Fibroblast of the conjunctiva (primary cell): ENCODE results near the gene ZNF710.

ENCODE experiments used
- DNase-seq: peaks from one replicate; pipeline ENCODE4 v3.0.0-alpha.2; 2010; ENCODE audit warnings: low read depth

The ZNF710 gene

DNA sequence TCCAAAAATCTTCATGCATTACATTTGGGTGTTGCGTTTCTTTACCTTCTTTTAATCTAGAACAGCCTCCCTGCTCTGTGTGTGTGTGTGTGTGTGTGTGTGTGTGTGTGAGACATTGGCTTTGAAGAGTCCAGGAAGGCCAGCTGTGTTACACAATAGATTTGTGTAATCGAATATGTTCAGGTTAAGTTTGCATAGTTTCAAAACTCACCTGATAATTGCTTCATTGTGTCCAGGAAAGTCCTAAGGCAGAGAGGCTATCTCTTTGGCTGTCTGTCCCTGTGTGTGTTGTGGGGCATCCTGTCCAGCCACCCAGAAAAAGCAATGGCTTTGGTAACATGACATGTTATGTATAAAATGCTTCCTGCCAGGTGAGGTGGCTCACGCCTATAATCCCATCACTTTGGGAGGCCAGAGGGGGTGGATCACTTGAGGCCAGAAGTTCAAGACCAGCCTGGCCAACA, 37.5 kb downstream of the ZNF710 start:
- no peak for DNase-seq

DNA sequence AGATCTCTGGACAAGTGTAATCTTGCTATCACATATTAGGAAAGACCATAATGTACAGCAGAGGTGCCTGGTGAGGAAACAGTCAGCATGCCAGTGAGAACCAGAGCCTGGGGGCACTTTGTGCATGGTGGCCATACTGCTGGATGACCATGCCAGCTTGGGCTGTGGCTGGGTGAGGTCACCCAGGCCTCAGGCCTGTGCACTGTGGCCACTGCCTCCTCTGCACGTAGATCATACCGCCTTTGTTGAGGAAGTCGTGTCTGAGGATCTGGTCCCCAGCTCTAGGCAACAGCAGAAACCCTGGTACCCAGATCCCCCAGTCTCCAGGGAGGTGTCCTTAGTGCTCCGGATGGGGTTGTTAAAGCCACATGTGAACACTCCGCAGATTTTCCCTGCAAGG, 38.9 kb downstream of the ZNF710 start:
- no peak for DNase-seq

DNA sequence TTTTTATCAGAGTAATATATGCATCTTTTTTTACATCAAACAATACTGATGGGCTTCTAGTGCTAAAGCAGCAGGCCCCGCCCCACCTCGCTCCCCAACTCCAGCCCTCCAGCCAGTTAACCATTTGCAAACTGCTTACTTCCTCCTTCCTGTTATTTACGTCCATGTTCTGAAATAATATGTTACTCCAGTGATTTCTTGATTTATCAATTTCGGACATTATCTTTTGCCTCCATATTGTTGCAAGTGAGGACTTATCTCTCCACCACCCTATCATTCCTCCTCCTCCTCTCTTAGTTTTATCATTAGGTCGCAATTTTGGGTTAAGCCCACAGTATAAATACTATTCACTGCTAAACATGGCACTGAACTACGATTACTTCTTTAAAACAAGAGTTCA, 39.5 kb downstream of the ZNF710 start:
- no peak for DNase-seq

DNA sequence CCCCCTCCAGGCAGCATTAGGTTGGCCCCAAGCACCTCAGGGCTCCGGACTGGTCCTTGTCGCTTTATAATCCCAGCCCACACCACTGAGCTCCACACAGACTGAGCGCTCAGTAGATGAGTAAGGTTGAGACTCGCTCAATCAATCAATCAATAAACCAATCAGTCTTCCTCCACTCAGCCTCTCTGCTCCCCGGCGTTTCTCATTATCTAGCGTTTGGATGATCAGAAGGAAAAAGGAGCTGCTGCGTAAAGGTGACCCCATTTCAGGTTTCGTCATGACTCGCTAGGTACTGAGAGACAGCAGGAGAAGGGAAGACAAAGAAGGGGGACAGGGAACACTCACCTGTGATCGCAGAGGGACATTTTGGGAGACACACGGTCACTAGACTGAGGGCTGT, 41.2 kb downstream of the ZNF710 start:
- no peak for DNase-seq

DNA sequence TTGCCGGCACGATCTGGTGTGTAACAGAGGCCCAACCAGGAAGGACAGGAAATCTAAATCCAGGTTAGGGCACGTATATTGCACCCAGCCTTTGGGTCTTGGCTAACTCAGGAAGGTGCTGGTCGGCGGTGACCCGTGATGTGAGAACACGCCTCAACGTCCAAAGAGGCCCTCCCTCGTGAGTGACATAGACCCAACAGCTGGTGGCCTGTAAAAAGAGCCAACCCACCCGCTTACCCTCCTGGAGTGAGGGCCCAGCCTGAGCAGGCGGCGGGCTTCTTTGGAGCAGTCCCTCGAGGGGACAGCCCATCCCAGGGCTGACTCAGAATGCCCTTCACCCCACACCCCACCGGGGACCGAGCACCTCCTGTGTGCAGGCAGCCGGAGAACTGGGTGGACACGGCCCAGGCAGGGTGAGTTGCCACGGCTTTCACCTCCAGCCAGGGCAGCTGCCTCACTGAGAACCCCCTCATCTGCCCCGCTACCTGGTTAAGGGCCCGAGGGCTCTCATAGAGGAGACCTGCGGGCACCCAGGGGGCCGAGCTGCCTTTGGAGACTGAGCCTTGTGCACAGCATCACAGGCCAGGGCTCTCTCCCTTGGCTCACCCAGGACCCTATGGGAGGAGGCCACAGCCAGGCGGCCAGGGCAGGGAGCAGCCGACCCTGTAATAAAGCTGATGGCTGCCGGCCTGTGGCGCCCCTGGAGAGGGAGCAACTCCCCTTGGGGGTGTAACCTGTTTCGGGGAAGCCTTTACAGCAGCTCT, 41.8 kb downstream of the ZNF710 start:
- no peak for DNase-seq

DNA sequence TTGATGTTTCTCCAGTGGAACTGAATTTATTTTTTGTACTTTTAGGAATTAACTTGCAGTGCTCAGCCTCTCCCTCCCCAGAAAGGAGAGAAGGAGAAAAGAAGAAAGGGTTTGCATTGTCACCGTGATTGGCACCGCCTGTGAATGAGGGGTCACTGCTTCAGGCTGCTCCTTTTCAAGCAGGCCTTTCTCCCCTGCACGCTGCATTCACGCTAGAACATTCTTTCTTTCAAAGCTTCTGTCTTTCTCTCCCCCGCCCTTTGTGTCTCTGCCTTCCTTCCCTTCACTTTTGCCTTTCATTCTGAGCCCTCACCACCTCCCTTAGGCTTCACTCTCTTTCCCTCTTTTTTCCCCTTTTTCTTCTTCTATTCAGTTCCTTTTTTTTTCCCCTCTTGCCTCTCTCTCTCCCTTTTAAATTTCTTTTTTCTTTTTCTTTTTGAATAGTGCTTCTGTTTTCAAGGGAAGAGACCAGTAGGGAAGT, 42.4 kb downstream of the ZNF710 start:
- DNase-seq, result no peak

DNA sequence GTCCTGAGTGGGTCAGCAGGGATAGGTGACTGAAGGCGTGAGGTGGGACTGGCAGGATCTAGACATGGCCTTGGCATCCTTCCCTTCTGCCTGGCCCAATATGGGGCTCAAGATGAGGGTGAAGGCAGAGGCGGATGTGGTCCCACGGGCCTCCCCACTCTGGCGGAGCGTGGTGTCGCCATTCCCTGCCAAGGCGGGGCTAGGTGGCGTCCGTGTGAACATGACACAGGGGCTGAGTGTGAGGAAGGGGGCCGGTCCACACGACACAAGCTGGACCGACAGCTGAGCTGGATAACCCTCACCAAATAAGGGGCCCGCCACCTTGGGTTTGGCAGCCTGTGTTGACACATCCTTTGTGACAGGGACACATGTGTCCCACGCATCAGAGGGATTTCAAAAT, 43.1 kb downstream of the ZNF710 start:
- DNase-seq, result no peak

DNA sequence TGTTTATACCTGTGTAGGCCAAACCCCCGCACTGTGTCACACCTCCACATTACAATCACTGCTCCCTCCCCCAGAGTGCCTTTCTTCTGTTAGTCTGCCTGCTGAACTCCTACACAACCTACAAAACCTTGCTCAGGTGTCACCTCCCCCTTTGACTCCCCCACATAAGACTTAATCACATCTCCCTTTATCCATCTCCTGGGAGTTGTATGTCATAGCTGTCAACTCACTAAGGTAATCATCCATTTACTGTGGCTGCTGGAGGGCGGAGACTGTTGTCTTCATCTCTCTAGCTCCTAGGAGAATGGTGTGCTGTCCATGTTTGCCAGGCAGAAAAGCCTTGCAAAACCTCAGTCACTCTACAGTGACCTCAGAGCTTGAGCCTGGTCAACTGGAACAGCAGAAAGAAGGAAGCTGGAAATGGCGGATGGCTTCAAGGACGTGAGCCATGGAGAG, 43.8 kb downstream of the ZNF710 start:
- no peak for DNase-seq

DNA sequence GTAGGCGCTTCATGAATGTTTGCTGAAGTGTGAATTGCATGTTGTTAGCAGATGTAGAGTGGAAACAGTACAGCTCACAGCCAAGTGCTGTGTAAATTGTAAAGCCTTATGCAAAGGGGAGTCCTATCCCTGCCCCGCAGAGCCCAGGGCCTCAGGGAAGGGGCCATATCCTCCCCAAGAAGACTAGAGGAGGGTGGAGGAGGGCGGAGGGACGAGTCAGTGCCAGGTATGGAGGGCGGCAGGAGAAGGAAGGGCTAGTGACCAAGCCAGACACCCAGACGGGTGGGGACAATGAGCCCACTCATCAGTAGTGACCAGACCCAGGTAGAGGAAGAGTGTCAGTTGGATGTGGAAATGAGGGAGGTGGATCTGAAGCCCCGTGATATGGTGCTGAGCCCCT, 45.2 kb downstream of the ZNF710 start:
- no peak for DNase-seq

DNA sequence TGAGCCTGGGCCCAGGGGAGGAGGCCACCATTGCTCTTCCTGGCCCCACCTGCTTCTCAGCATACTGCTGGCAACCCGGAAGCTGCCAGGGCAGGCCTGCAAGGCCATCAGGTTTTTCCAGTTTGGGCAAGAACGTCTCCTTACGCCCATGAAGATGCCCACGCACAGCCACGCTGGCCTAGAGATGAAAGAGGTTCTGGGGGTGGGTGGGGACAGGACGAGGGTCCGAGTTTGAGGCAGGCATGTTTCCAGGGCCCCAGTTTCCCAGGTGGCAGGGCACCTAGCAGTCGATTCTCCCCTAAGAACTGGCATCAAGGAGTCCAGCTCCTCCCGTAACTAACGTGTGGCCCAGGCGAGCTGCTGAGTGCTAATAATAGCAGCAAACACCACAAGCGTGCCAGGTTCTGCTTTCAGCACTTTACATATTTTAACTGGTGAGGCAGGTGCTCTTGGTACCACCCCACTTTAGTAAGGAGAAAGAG, 45.8 kb downstream of the ZNF710 start:
- DNase-seq, result no peak

DNA sequence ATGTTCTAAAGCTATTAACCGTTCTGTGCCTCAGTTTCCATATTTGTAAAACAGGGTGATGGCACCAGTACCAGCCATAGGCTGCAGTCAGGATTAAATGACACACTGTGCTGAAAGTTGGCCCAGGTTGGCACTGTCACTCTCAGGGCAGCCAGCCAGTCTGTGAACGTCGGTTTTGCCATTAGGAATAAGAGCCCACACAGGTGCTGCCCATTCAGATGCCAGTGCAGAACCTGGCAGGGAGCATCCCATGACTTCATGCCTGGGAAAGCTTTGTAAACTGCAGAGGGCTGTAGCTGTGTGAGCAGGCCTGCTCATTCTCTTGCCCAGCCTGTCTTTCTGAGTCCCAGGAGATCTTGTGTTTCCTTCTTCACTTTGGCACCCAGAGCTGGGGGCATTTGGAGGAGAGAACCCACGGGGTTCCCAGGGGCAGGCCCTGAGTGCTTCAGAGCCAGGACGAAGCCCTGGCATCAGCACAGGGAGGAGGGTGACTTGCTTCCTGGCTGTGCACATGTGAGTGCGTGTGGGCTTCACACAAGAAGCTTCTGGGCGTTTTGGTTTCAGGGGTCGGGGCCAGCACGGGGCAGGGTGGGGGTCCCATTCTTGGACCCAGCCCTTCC, 46.9 kb downstream of the ZNF710 start:
- no peak for DNase-seq

DNA sequence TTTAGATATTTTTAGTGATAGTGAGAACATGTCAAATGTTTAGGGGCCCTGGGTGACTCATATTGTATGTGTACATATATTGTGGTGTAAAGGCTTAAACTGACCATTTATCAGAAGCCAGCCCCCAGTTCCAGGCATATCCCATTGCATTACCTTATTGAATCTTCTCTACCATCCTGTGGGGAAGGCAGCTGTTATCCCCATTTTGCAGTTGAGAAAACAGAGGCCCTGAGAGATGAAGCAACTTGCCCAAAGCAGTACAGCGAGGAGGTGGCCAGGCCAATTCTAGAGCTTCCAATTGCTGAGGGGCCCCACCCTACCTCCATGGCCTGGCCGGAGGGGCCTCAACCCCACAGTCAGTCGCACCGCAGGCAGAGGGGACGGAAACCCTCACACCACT, 47.9 kb downstream of the ZNF710 start:
- DNase-seq, result no peak

DNA sequence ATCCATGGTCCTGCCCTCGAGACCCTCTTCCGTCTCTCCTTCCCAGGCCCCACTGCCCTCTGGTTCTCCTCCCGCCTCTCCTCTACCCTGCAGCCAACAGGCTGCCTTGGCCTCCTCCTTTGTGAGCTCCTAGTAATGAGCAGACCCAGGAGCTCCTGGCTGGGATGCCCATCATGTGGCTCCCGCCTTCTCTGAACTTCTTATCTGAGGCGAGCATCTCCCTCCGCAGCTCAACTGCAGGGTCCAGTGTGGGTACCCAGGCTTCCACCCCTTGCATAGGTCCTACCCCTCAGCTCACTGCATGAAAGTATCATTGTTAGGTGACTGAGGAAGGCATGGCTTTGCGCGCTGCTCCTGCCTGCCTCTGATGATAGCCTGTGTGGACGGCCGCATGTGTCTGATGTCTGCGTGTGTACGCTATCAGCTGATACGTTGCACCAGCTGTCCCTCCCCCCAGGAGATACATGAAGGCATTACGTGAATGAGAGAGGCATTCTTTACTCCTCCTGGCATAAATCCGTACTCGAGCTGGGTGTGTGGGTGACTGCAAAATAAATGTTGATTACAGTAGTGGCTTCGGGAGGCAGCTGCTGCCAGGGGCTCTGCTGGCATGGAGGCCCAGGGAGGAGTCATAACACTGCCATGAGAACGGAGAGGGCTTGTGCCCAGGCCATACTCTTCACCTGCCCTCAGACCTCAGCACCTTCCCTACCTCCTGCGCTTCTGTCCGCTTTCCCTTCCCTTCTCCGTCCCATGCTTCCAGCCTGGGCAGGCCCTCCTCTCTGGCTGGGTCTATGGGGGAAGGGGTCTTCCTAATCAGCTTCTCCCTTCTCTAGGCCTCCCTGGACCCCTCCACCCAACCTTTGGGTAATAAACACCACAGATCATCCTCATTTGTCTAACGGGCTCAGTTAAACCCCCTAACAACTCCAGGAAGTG, 48.8 kb downstream of the ZNF710 start:
- DNase-seq, result no peak

DNA sequence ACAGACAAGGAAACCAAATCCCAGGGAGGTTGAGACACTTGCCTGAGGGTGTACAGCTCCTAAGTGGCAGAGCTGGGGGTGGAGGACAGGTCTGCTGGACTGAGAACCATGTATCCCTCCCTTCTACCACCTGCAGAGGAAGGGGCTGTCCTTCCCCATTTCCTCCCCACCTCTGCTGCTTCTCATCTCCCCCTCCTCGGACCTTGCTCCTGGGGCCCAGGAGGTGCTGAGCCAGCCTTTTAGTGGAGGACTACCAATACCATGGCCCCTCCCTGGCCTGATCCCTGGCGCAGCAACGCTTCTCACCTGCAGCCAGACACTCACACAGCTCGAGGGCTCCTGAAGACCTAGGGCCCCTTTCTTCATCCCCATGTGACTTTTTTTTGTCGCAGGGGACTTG, 50.8 kb downstream of the ZNF710 start:
- DNase-seq, result no peak

DNA sequence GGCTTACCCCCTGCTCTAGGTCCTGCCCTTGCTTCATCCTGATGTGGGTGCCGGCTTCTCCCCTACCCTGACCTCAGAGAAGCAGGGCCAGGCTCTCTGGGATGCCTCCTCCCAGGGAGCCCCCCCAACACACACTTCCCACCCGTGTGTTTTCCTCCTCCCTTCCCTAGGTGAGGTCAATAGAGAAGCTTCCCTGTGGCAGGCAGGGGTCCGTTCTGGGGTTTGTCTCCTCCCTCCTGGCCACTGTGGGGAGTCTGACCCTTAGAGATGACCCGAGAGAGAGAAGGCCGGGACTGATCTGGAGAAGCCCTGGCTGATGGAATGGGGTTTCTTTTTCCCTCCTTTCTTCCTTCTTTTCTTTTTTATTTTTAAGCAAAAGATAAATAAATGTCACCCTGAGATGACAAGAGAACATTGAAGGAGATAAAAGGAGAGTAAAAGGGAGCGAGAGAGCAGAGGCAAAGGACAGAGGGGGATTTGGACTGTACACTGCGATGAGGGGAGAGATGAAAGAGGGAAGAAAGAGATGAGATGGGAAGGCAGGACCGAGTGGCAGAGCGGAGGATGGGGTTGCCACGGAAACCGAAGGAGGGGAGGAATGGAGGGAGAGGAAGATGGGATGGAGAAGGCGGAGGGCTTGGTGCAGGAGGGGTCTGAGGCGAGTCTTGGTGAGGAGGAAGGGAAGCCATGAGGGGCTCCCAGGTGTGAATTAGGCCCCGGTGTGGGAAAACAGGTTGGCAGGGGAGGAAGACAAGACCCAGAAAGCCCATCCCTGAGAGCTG, 52.8 kb downstream of the ZNF710 start:
- no peak for DNase-seq

DNA sequence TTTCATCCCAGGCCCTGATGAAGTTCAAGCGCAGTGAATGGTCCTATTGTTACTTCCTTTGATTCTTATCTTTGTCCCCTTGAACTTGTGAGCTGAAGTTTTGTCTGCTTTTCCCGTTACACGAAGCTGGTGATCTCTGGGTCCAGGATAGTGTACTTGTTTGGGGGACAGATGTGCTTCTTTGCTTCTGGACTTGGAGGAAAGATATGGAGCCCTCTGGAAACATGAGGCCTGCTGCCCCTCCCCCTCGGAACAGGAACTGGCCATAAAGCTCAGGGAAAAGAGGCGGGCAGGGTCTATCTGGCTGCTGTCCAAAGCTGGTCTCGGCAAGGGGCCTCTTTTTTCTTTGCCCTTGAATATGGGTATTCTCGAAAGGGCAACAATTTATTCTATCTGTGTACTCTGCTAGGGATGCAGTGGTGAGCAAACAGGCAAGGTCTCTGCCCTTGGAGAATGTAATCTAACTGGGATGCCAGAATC, 53.5 kb downstream of the ZNF710 start:
- DNase-seq, result no peak

DNA sequence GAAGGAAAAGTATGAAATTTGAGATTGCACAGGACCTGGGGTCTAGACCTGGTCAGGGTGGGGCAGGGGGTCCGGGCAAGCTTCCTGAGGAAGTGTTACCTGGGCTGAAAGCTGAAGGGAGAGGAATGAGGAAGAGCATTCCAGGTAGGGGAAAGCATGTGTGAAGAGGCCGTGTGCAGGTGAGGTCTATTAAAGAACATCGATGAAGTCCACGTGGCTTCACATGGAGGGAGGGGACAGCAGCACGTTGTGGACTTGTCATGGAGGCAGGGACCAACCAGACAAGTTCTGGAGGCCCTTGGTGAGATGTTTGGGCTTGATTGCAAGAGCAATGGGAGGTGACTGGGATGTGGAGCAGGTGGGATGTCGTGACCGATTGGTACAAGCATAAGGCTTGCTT, 54.1 kb downstream of the ZNF710 start:
- no peak for DNase-seq

DNA sequence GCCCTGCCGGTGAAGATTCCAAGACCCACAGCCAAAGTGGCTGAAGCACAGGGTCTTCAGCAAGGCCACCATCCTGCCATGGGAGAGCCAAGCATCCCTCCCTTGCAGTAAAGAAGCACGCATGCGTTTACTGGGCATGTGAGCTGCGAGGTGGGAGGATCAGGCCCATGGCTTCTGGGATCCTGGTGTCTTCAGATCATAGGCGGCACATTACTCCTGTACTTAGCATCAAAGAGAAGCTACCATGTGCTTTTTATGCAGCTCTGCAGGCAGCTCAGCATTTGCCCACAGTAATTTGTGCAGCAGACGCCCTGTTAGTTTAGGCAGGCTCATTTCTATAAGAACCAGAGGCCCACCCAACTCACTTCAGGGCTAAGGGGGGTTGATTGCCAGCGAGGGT, 55.4 kb downstream of the ZNF710 start:
- no peak for DNase-seq

DNA sequence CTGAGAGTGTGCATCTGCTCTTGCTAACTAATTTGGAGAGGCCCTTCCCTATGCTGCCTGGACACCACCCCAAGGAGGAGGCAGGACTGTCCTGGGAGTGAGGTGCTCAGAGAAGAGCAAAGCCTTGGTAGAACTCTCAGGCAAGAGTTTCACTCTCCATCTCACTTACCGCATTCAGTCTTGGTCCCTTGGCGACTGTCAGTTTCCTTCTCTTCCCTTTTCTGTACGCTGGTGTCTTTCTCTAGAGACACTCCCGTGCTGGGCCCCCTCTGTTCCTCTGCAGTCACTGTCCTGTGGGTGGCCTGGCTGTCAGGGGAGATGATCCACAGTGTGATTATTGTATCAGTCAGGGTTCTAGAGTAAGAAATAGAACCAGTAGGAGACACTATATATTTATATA, 57.2 kb downstream of the ZNF710 start:
- no peak for DNase-seq

DNA sequence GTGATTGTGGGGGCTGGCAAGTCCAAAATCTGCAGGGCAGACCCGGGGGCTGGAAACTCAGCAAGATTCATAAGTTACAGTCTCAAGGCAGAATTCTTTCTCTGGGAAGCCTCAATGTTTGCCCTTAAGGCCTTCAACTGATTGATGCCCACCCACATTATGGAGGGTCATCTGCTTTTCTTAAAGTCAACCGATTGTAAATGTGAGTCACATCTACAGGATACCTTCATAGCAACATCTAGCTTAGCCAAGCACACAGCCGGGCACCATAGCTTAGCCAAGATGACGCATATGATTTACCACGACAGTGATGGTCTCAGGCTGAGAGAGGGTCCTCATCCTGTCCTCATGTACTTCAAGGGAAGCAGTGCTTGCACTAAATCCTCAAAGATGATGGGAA, 57.7 kb downstream of the ZNF710 start:
- DNase-seq, result no peak

DNA sequence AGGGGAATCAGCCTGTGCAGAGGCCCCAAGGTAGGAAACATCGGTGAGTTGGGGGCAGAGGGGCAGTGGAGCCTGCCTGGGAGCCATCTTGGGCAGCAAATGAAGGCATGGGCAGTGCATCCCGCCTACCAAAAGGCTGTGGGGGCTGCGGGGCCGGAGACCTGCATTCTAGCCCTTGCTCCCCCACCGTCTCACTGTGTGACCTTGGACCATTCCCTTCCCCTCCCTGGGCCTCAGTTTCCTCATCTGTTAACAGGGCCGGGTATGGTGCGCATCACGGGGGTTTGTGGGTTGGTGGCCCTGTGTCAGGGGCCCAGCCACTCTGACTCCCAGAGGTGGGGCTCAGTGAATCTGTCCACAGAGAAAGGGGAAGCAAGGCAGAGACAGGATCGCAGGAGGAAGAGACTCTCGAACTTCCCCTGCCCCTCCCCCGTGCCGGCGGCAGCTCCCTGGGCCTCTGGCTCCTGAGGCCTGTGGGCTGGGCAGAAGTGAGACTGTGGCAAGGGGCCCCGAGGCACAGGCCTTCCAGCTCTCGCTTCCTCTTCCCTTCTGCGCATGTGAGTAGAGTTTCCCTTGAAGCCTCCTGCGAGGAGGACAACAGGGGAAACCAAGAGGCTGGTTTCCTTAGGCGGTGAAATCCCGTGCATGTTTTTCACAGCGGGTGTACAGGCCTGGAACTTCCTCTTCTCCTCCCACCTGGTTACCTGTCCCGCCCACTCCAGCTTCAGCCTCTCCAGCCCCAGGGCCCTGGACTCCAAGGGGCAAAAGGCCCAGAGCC, 58.3 kb downstream of the ZNF710 start:
- DNase-seq, result no peak
